ENCODE measurements around the gene CPXM1. TPM values are rescaled to one million over a fixed set of nuclear protein-coding genes. Genes with fewer than 3 reads are reported as not detected.

CPXM1 gene
- total and polyA plus RNA-seq, 10 of the 15 experiments (the other 5 are each of a cell fraction or from before 2014, with no cell fraction given), result 0.22 to 3.9 (median 0.63) TPM; not detected in 2

GRCh38 chr20:2829376-2829775 is 28.9 kb upstream of the CPXM1 start:
- no peak overlapping the region for H3K4me2 ChIP-seq (ENCODE audit: control insufficient read depth, insufficient read depth)
- H3K79me2 ChIP-seq (ENCODE audit: control insufficient read depth, insufficient read depth, low read length), result no peaks in the 10 kb centered on the region
- H3K4me1 ChIP-seq (ENCODE audit: control insufficient read depth, insufficient read depth, low read length), result no peaks in the 10 kb centered on the region; the same call in 1 of the 2 replicates
- H2AFZ ChIP-seq (ENCODE audit: control insufficient read depth, low read depth, low read length), result no peak overlapping the region
- no TSS peak for BruUV-seq (replicated peaks)
- TF ChIP-seq EGR1 (IDR thresholded peaks at IDR 0.05; ENCODE audit: borderline replicate concordance in 1 of 2, low read depth in 2 of 2, low read length in 2 of 2), result no peak
- H3K36me3 ChIP-seq (ENCODE audit: control insufficient read depth in 2 of 2, insufficient read depth in 2 of 2, low read length in 1 of 2), result no peaks in the 10 kb centered on the region
- H3K27ac ChIP-seq (ENCODE audit: control insufficient read depth, insufficient read depth), result no peak overlapping the region
- intact Hi-C loops (cut with micrococcal nuclease; ENCODE audit: unreplicated experiment) (no loop called here), in situ Hi-C loops (cut with MboI) (no loop called here)
- H3K4me3 ChIP-seq, result no peak overlapping the region
- POLR2A ChIA-PET, result no interaction called here
- SMC1A ChIA-PET (ENCODE audit: uncharacterized antibody, unreplicated experiment), result no interaction called here
- H4K20me1 ChIP-seq (ENCODE audit: control insufficient read depth, insufficient read depth), result no peaks in the 10 kb centered on the region
- WGBS (ENCODE audit: insufficient coverage, insufficient replicate concordance, low lambda C conversion rate, missing lambda C conversion rate), result 46% methylated on average over 6 of the region's 6 CpGs
- CTCF ChIA-PET, result no interaction called here
- RAD21 ChIA-PET (ENCODE audit: unreplicated experiment), result no interaction called here
- no peak for FAIRE-seq
- no peak for DNase-seq (ENCODE audit: low read depth, low spot score)
- no peak overlapping the region for H3K9ac ChIP-seq (ENCODE audit: control insufficient read depth, insufficient read depth, low read length)
- H3K27me3 ChIP-seq (replicated peaks in 1 of 2; ENCODE audit: control insufficient read depth in 2 of 2, insufficient read depth in 2 of 2, low read length in 1 of 2), result no peaks in the 10 kb centered on the region
- no peaks in the 10 kb centered on the region for H3K9me3 ChIP-seq (replicated peaks; ENCODE audit: control insufficient read depth, insufficient read depth, low read length)
- no peak for ATAC-seq

DNA sequence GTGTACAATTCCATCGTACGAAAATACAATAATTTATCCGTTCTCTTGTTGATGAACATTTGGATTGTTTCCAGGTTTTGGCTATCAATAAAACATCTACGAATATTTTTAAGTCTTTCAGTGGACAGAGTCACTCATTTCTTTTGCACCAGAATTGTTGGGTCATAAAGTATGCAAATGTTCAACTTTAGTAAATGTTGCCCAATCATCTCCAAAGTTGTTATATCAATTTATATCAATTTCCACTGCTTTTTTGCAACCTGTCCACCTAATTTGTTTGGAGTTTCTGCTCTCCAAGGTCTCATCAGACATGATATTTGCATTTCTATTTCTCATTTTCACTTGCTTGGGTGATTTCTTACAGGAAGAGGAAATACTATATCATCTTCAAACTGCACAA is 26.2 kb upstream of the CPXM1 start:
- no peak for TF ChIP-seq IKZF2 (IDR thresholded peaks at IDR 0.05)
- TF ChIP-seq EZH2 (IDR thresholded peaks at IDR 0.05; ENCODE audit: borderline replicate concordance, control insufficient read depth, low read depth, low read length), result no peak
- TF ChIP-seq SP1 (IDR thresholded peaks at IDR 0.05; ENCODE audit: low read depth, low read length), result no peak
- no peak for TF ChIP-seq ZSCAN29 (IDR thresholded peaks at IDR 0.05)
- H3K27me3 ChIP-seq (replicated peaks in 1 of 2; ENCODE audit: control insufficient read depth in 2 of 2, insufficient read depth in 2 of 2, low read length in 1 of 2), result no peaks in the 10 kb centered on the region
- H2AFZ ChIP-seq (ENCODE audit: control insufficient read depth, low read depth, low read length), result no peak overlapping the region
- no peak for DNase-seq (ENCODE audit: low read depth, low spot score)
- no peaks in the 10 kb centered on the region for H3K9me3 ChIP-seq (replicated peaks; ENCODE audit: control insufficient read depth, insufficient read depth, low read length)
- H3K4me3 ChIP-seq, result no peak overlapping the region
- no peak for FAIRE-seq
- RAD21 ChIA-PET (ENCODE audit: unreplicated experiment), result no interaction called here
- 31% methylated on average over 4 of the region's 4 CpGs for WGBS (ENCODE audit: insufficient coverage, insufficient replicate concordance, low lambda C conversion rate, missing lambda C conversion rate)
- SMC1A ChIA-PET (ENCODE audit: uncharacterized antibody, unreplicated experiment), result no interaction called here
- H3K4me1 ChIP-seq (ENCODE audit: control insufficient read depth, insufficient read depth, low read length), result no peaks in the 10 kb centered on the region; the same call in 1 of the 2 replicates
- no TSS peak for BruUV-seq (replicated peaks)
- no peak for ATAC-seq
- POLR2A ChIA-PET, result no interaction called here
- CTCF ChIA-PET, result interaction anchor here (0.6 to 0.7 kb wide), 2 partner anchors 181 to 562 kb away, joined by 3 to 4 read pairs; no protein-coding TSS in a partner anchor
- no peaks in the 10 kb centered on the region for H3K79me2 ChIP-seq (ENCODE audit: control insufficient read depth, insufficient read depth, low read length)
- H3K9ac ChIP-seq (ENCODE audit: control insufficient read depth, insufficient read depth, low read length), result no peak overlapping the region
- in situ Hi-C loops (cut with MboI) (no loop called here), intact Hi-C loops (cut with micrococcal nuclease; ENCODE audit: unreplicated experiment) (no loop called here)
- H4K20me1 ChIP-seq (ENCODE audit: control insufficient read depth, insufficient read depth), result no peaks in the 10 kb centered on the region
- no peak overlapping the region for H3K4me2 ChIP-seq (ENCODE audit: control insufficient read depth, insufficient read depth)
- H3K27ac ChIP-seq (ENCODE audit: control insufficient read depth, insufficient read depth), result no peak overlapping the region
- no peaks in the 10 kb centered on the region for H3K36me3 ChIP-seq (ENCODE audit: control insufficient read depth in 2 of 2, insufficient read depth in 2 of 2, low read length in 1 of 2)
